Activated CD4-positive, CD25-positive, alpha-beta regulatory T cell treated with anti-CD3 and anti-CD28 coated beads, Interleukin-2, amount 50 U/mL, for 24 hours (primary cell): Measurements from ENCODE around the gene TCEA3.
A peak's percentile ranks its signal among the peaks of the same experiment; 100 is the strongest.

ENCODE experiments used
- ATAC-seq, 2 donors: fragments of 150-1000 bp; cut with Tn5 transposase; one replicate each; pipeline ENCODE4 v1.10.0; 2021; ENCODE audit warnings: mild to moderate bottlenecking in 1 of 2, moderate library complexity in 1 of 2

TCEA3 gene

GRCh38 chr1:23367451-23367790, 57.1 kb downstream of the TCEA3 start:
- no peak for ATAC-seq

GRCh38 chr1:23366598-23366997, 58.0 kb downstream of the TCEA3 start:
- no peak for ATAC-seq

- no peak for ATAC-seq
Observed at GRCh38 chr1:23366146-23366545, 58.4 kb downstream of the TCEA3 start.

GRCh38 chr1:23362218-23362713, 62.3 kb downstream of the TCEA3 start:
- ATAC-seq, result no peak

- no peak for ATAC-seq
Observed at GRCh38 chr1:23358310-23358875, 66.2 kb downstream of the TCEA3 start.

GRCh38 chr1:23357138-23357908, 67.2 kb downstream of the TCEA3 start:
- ATAC-seq, result no peak

- no peak for ATAC-seq
Observed at GRCh38 chr1:23356471-23357137, 67.9 kb downstream of the TCEA3 start.

GRCh38 chr1:23354245-23354644, 70.3 kb downstream of the TCEA3 start:
- ATAC-seq, result no peak

- no peak for ATAC-seq
Observed at GRCh38 chr1:23352096-23352695, 72.4 kb downstream of the TCEA3 start.

- no peak for ATAC-seq
Observed at GRCh38 chr1:23345920-23346319, 78.6 kb downstream of the TCEA3 start.

- ATAC-seq, result peak in 1 of 2 donors; percentile 1
Observed at GRCh38 chr1:23344987-23345472, 79.5 kb downstream of the TCEA3 start.

GRCh38 chr1:23344111-23344986, 80.2 kb downstream of the TCEA3 start, which contains the start of gene HNRNPR:
TSS of gene HNRNPR (minus strand) at chr1:23344284. CDS start at chr1:23341008, 3,276 bp downstream.
- peak; percentile 96 to 97 for ATAC-seq

GRCh38 chr1:23343221-23344110, 81.1 kb downstream of the TCEA3 start:
- peak; percentile 1 to 11 for ATAC-seq

GRCh38 chr1:23341931-23342692, 82.4 kb downstream of the TCEA3 start:
- ATAC-seq, result no peak

GRCh38 chr1:23339632-23340031, 84.9 kb downstream of the TCEA3 start:
- no peak for ATAC-seq

- no peak for ATAC-seq
Observed at GRCh38 chr1:23337869-23338268, 86.7 kb downstream of the TCEA3 start.

GRCh38 chr1:23331713-23332112, 92.8 kb downstream of the TCEA3 start:
- no peak for ATAC-seq
